CD4-positive, alpha-beta T cell treated with Interleukin-21 for 1 hour (primary cell): ENCODE results near the gene SHTN1.

Source experiments
- DNase-seq: peaks from one replicate; pipeline ENCODE4 v3.0.0-alpha.2; 2020

Gene SHTN1

GRCh38 chr10:117005026-117005526 lies at the start of gene SHTN1:
TSS of gene SHTN1 (minus strand) at chr10:117005187. CDS start at chr10:117005079, 108 bp downstream.
- DNase-seq: peak; percentile 6

GRCh38 chr10:117053482-117053881 lies 48.5 kb upstream of the SHTN1 start:
- no peak for DNase-seq

- no peak for DNase-seq
Measured at GRCh38 chr10:117047947-117048346, 43.0 kb upstream of the SHTN1 start.

GRCh38 chr10:117016266-117016665 lies 11.3 kb upstream of the SHTN1 start:
- no peak for DNase-seq

GRCh38 chr10:117014835-117015234 lies 9.8 kb upstream of the SHTN1 start:
- no peak for DNase-seq

GRCh38 chr10:117007080-117007479 lies 2.1 kb upstream of the SHTN1 start:
- no peak for DNase-seq

- no peak for DNase-seq
Measured at GRCh38 chr10:117005527-117006055, 604 bp upstream of the SHTN1 start.

- peak; percentile 8 for DNase-seq
Measured at GRCh38 chr10:117004227-117005025, 561 bp downstream of the SHTN1 start.

GRCh38 chr10:117003336-117003735 lies 1.7 kb downstream of the SHTN1 start:
- DNase-seq: no peak

- no peak for DNase-seq
Measured at GRCh38 chr10:117002206-117002605, 2.8 kb downstream of the SHTN1 start.

- DNase-seq: no peak
Measured at GRCh38 chr10:117001144-117001543, 3.8 kb downstream of the SHTN1 start.

GRCh38 chr10:117000580-117000979 lies 4.4 kb downstream of the SHTN1 start:
- DNase-seq: no peak

GRCh38 chr10:116998172-116998571 lies 6.8 kb downstream of the SHTN1 start:
- no peak for DNase-seq

GRCh38 chr10:116997015-116997414 lies 8.0 kb downstream of the SHTN1 start:
- DNase-seq: no peak

- no peak for DNase-seq
Measured at GRCh38 chr10:116995648-116996047, 9.3 kb downstream of the SHTN1 start.

GRCh38 chr10:116994113-116994890 lies 10.7 kb downstream of the SHTN1 start:
- DNase-seq: no peak

GRCh38 chr10:116993610-116994009 lies 11.4 kb downstream of the SHTN1 start:
- no peak for DNase-seq

- no peak for DNase-seq
Measured at GRCh38 chr10:116992183-116992582, 12.8 kb downstream of the SHTN1 start.

- no peak for DNase-seq
Measured at GRCh38 chr10:116990276-116990800, 14.6 kb downstream of the SHTN1 start.

- no peak for DNase-seq
Measured at GRCh38 chr10:116989439-116989838, 15.5 kb downstream of the SHTN1 start.

GRCh38 chr10:116988311-116988710 lies 16.7 kb downstream of the SHTN1 start:
- no peak for DNase-seq

- no peak for DNase-seq
Measured at GRCh38 chr10:116985611-116986010, 19.4 kb downstream of the SHTN1 start.

- no peak for DNase-seq
Measured at GRCh38 chr10:116984202-116984990, 20.6 kb downstream of the SHTN1 start.
